NCI-H82 (cell line): ENCODE data around the gene GULP1.
"Not testable (repeated sequence)": the region's sequence is repeated elsewhere in the genome, so short reads cannot be mapped to it uniquely, and the experiment has no call there.

Experiments
- DNase-seq: peaks from one replicate; lab custom pipeline; 2025; lab: John Stamatoyannopoulos, UW

GULP1 gene

DNA sequence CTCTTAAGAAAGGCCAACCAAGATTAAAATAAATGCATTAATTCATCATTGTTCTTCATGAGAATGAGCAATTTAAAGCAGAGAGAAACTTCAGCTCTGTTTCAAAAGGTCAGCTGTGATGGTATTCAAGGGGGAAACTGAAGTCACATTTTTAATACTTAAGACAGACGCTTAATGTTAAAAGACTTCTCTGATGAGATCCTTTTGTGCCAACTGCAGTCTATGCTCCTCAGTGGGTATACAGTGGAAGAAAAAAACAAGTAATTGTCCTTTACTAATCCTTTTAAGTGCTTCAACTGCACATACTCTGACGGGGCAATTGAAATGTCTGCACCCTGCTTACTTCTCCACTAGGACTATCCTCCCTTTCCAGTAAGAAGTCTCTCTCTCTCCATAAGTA, 309.7 kb downstream of the GULP1 start:
- peak; percentile 67 for DNase-seq

DNA sequence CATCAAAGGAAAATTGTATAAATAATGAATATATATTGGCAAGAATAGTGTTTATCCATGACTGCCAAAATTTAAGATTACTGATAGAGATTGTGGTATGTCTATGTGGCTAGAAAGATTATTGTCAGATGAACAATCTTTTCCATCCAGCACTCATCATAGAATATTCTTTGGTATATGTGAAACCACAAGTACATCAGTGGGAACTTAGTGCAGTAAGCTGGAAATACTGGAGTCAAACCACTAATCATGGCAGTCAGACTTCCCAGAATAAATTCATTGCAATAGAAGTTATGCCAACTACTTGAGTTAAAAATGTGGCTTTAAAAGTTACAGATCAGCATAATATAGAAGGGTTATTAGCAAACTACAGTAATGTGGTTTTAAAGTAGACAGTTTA, 310.3 kb downstream of the GULP1 start:
- DNase-seq, result no peak

DNA sequence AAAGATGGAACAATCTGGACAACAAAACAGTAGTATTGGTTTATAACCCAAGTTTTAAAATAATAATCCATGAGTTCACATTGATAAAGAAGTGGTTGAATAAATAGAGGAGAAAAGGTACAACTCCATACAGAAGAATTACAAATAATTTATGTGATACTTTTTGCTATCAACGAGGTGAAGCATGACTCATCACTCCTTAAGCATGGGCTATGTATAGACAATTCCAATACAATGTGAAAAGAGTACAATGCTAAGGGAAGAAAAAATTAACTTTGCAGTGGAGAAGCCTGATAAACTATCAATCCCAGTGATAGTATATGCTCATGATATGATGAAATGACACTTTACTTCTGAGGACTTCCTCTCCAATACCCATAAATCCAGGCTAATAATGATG, 312.9 kb downstream of the GULP1 start:
- no peak for DNase-seq

DNA sequence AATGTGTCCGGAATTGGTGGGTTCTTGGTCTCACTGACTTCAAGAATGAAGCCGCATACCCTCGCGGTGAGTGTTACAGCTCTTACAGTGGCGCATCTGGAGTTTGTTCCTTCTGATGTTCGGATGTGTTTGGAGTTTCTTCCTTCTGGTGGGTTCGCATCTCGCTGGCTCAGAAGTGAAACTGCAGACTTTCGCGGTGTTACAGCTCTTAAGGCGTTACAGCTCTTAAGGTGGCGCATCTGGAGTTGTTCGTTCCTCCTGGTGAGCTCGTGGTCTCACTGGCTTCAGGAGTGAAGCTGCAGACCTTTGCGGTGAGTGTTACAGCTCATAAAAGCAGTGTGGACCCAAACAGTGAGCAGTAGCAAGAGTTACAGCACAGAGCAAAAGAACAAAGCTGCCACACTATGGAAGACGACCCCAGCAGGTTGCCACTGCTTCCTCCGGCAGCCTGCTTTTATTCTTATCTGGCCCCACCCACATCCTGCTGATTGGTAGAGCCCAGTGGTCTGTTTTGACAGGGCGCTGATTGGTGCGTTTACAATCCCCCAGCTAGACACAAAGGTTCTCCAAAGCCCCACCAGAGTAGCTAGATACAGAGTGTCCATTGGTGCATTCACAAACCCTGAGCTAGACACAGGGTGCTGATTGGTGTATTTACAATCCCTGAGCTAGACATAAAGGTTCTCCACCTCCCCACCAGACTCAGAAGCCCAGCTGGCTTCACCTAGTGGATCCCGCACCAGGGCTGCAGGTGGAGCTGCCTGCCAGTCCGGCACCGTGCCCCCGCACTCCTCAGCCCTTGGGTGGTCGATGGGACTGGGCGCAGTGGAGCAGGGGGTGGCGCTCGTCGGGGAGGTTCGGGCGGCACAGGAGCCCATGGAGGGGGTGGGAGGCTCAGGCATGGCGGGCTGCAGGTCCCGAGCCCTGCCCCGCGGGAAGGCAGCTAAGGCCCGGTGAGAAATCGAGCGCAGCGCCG, 314.2 kb downstream of the GULP1 start:
- DNase-seq, result not testable (repeated sequence)

DNA sequence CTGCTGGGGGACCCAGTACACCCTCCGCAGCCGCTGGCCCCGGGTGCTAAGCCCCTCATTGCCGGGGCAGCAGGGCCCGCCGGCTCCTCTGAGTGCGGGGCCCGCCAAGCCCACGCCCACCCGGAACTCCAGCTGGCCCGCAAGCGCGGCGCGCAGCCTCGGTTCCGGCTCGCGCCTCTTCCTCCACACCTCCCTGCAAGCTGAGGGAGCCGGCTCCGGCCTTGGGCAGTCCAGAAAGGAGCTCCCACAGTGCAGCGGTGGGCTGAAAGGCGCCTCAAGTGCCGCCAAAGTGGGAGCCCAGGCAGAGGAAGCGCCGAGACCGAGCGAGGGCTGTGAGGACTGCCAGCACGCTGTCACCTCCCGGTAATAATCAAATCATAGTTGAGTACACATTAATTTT, 314.9 kb downstream of the GULP1 start:
- DNase-seq, result not testable (repeated sequence)

DNA sequence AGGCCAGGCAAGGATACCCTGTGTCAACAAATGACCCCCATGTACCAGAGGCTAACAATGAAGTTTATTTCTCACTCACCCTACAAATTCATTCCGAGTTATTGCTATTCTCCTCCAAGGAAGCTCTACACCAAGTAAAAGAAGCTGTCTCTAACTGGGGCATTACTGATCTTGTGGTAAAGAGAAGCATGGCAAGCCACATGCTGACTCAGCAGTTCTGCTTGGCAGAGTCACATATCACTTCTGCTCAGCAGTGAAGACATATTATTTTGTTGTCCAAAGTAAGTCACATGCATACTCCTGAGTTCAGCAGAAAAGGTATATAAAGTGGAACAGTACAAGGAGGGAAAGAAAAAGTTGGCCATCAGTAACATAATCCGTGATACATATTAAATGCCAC, 315.8 kb downstream of the GULP1 start:
- no peak for DNase-seq

DNA sequence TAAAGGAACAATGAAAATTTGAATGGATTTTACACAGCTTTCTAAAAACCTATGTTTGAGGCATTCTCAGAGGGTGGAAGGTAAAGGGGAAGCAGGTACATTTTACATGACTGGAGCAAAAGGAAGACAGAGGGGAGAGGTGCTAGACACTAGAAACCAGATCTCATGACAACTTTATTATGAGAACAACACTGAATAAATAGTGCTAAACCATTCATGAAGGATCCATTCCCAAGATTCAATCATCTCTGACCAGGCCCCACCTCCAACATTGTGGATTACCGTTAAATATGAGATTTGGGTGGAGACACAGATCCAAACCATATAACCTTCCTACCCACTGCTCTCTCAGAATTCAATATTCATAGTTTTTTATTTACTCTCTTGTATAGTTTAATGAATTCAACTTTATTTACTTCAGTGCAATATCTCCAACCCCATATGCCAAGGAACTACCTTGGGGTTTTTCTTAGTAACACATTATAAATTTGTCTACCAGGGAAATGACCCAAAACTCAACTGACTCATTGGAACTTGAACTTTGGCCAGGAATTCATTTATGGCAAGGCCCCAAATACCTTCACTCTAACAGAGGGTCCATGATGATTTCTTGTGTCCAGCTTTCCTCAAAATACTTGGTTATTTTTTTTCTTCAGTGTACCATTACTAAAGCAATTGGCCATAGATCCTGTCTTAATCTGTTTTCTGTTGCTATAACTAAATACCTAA, 317.8 kb downstream of the GULP1 start:
- no peak for DNase-seq

DNA sequence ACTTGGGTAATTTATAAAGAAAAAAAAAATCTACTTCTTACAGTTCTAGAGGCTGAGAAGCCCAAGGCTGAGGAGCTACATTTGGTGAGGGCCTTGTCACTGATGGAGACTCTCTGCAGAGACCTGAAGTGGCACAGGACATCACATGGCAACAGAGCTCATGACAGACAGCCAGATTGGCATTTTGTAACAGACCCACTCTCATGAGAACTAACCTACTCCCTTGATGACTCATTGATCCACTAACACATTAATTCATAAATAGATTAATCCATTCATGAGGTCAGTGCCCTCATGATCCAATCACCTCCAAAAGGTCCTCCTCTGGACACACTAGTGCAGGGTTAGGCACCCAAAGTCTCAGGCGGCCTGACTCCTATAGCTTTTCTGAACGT, 318.4 kb downstream of the GULP1 start:
- no peak for DNase-seq

DNA sequence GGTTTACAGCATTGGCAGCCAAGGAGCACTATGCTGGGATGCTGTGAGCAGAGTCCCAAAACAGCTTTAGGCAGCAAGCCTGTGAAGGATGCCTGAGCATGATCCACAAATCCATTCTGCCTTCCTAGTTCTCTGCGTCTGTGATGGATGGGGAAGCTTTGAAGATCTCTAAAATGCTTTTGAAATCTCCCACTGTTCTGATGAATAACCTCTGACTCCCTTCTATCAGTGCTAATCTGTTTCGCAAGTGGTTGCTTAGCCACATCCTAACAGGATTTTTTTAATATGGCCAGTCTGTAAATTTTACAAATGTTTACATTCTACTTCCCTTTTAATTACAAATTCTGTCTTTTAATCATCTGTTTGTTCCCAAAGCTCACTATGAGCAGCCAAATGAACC, 319.2 kb downstream of the GULP1 start:
- DNase-seq, result no peak

DNA sequence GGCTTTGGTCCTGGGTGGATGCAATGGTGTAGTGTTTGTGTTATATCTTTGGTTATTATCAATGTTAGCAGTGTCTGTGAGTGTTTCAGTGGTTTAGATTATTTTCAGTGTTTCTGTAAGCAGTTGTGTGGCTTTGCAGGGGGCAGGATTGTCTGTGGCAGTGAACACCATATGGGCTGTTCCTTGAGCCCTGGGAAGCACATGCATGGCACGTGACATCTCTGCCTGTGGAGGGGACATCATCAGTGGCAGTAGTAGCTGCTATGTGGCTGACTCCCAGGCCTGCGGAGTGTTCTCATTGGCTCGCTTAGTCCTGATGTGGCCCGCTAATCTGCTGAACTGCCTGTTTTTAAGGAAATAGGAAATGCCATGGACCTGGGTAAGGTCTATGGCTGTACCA, 327.5 kb downstream of the GULP1 start:
- no peak for DNase-seq

DNA sequence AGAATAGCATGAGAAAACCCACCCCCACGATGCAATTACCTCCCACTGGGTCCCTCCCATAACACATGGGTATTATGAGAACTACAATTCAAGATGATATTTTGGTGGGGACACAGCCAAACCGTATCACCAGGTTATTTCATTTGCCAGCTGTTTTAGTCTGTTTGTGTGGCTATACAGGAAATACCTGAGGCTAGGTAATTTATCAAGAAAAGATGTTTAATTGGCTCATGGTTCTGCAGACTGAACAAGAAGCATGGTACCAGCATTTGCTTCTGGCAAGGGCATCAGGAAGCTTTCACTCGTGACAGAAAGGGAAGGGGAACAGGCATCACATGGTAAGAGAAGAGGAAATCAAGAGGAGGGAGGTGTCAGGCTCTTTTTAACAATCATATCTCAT, 329.2 kb downstream of the GULP1 start:
- no peak for DNase-seq

DNA sequence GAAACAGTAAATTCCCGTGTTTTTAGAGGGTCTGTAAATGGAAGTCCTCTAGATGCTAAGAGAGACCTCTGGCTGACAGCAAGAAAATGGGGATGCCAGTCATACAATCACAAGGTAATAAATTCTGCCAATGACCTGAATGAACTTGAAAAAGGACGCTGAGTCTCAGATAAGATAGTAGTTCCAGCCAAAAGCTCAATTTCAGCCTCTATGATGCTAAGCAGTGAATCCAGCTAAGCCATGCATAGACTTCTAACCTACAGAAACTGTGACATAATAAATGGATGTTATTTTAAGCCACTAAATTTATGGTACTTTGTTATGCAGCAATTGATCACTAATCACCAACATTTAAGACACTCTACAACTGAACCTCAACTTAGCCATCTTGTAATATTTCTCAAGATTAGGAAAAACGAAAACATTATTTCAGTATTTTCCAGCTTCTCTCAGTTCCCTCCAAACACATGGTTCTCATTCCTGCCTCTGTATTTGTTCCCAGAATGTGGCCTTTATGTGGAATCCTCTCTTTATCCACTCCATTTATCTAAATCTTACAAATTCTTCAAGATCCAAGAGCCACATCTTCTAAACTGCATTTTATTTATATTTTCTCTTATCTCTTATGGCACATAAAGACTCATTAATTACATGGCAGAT, 331.1 kb downstream of the GULP1 start:
- DNase-seq, result no peak

DNA sequence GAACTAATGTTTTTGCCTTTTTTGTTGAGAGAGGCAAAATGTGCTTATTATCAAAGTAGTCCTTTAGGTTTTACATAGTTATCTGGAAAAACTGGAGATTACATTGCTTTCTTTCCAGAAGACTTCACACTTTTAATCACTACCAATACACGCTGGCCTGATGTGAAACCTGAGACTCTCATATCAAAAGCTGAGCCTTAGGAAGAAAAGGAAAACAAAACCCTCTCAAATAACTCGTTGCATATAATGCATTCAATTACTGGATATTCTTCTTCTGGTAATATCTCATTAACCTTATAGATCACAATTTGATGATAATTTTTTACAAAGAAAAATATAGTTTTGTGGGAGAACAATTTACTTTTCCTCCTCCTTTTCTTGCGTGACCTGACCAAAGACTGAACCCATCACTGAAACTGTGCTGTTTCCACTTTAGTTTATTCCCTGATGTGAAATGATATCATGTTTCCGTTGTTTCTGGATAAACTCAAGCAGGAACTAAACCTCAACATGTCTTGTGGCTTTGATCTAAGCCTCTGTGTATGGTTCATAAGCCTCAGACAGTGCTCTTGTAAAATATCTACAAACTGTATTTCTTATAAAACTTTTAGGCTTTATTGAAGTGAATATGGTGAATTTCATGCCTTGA, 332.4 kb downstream of the GULP1 start:
- DNase-seq, result no peak

DNA sequence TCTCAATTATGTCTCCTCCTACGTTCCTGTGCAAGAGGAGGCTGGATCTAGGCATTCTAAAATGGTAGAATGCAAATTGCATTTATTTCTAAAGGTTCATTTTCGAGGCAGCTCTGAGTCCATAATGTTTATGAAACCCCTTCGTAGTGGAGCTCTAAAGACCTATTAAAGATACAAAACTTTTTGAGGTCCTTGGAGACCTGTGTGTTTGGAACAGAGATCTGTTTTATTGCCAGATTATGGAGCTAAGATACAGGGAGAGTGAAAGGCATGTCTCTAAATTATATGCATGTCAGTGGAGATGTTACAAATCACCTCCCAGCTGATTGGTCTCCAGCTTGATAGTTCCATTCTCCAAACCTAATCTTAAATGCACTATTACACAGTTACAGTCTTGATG, 335.8 kb downstream of the GULP1 start:
- DNase-seq, result no peak

DNA sequence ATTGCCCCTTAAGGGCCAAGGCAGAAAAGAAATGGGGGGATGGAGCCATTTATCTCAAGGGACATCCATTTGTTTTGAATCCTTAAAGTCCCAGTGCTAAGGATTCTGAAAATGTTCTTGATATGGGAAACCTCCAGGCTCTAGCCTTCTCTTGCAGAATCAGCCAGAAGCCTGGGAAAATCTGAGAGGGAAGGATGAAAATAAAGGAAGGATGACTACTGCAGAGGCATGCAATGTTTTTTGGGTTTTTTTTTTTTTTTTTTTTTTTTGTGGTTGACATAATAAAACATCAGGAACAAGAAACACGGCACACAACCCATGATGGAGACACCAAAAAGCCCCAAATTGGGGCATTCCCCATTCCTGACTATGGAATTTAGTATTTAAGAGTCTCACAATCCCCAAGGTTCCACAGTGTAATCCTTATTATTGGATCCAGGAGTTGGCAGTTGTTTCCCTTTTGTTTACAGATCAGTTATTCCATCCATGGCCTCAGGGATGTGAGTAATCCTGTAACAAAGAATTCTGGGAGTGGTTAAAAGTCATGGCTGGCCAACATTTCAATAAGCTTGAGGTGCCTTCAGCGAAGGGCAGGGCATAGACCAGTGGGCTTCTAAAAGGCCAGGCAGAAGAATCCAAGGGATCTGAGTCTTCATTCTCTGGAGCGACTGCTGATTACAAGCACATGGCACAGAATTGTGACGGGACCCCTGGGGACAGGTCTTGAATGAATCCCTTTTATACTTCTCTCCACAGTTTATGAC, 337.5 kb downstream of the GULP1 start:
- peak; percentile 85 for DNase-seq

DNA sequence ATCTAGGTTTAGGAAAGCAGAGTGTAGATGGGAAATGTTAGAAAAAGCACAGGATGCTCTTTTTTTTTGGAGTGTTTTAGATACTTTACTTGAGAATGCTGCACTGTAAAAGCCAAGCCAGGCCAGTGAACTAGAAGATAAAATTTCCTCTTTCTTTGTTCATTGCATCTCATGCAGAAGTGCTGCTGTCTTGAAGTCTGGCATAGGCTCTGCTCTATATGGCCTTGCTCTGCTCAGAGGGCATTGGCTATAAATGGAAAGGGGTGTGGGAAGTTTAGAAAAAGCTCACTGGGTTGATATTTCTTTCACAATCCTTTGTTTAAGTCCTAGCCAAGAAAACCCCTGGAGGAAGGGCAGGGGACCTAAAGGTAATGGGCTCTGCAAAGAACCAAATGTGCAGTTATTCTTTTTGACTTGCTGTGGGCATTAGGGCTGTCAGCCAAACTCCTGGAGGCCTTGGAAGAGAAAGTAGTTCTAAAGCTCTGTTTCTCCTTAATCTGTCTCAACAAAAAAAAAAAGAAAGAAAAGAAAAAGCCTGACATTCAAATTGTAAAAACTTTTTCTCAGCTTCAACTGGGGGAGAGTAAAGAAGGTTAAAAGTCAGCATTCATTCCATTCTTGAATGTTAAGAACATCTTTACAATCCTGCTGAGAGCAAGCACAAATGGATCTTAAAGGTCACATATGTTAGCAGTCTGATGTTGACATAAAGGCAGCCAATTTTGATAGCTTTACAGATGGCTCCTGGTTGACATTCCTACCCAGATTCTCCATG, 338.3 kb downstream of the GULP1 start:
- DNase-seq, result no peak

DNA sequence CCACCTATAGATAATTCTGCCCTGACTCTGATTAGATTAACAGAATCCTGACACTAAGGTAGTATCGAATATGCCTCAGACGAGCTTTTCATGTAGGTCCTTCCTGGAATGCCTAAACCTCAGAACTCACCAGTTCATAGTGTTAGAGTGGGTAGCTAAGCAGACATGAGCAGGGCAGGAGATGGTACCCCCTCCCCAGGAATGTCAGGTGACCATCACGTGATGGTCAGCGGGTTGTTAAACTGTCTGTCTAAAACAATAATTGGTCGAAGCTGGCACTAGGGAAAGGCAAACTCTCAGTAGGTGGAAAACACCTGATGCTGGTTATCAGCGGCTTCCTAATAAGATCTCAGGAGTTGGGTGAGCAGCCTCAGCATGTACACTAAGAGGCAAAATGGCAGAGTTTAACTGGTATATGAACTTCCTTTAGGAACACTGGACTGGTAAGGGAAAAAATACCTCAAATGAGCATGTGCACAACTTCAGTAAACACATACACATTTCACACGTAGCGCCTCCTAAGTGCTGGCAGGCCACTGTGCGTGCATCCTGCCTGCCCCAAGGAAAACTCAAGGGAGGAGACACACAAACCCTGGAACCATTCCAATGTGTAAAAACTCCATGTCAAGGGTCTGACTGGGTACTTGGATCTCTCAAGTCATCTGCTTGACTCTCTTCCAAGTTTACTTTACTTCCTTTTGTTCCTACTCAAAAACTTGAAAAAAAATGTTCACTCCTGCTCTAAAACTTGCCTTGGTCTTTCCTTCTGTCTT, 339.5 kb downstream of the GULP1 start:
- DNase-seq, result no peak

DNA sequence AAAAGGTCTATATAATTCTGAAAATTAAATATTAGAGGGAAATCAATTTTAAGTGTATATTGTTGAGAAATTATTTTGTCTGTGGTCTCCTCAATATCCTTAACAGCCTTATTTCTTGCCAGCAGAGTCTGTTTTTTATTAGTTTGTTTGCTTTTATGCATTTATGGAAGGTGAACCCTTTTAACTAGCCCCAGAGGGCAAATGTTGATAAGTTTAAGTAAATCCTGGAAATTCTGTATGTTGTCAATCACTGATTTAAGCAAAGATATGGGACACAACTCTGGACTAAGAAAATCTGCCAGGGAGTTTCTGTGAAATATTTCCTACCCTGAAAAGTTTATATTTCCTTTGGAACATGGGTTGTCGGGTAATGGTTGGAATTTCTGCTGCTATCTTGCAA, 343.0 kb downstream of the GULP1 start:
- no peak for DNase-seq
